GM18951 (cell line): ENCODE measurements around the gene MALRD1.

Experiments
- POLR2A ChIP-seq: IDR thresholded peaks from 4 replicates; pipeline ENCODE4 v1.6.1; 2011; ENCODE audit warnings: mild to moderate bottlenecking; ENCODE audit not compliant: insufficient read length, insufficient read depth; ENCODE audit errors: extremely low read depth
- in situ Hi-C: fragments of 300-500 bp; cut with MboI; formaldehyde crosslinking; loops from one replicate; pipeline ENCODE4 v1.12.0; 2022; ENCODE audit warnings: low sequenced_read_pairs, mixed read lengths, inconsistent platforms; ENCODE audit not compliant: unreplicated experiment

MALRD1 gene

DNA sequence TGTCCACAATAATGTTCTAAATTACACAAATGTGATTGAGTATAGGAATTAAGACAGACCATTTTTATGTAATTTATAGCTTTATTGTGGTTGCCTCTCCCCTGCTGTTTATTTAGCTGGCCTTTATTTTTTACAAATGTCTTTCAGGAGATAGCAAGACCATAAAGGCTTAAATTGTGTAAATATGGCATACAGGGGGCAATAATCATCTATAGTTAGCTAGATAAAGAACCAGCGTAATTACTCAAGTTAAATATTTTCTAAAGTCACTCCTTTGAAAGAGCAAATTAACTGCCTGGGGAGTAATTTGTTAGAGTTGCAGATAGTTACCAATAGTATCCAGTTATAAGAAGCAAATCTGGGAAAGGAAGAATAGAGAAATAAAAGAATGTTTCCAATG is at the start of gene MALRD1:
Gene MALRD1 (plus strand): TSS at position 313 of the 400 bp plus-strand sequence. CDS start 138 bp downstream, outside the sequence.
- TF ChIP-seq POLR2A: no peak
- in situ Hi-C loops: no loop called here

DNA sequence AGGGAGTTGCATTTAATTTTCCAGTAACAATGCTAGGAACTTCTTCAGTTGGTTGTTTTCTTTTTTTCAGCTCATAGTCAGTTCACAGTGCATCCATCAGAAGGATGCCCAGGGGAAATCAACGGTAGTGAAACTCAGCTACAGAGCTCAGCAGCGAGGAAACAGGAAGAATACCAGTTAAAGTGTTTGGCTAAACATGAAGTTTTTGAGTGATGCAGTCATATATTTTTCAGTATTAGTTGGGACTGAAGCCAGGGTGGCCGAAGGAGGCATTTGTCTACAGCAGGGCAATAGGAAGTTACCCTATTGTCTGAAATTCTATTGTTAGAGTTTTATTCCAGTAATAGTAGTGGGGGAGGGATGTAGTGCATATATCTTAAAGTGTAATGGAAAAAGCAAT is 45.3 kb upstream of the MALRD1 start:
- in situ Hi-C loops: no loop called here
- no peak for TF ChIP-seq POLR2A

DNA sequence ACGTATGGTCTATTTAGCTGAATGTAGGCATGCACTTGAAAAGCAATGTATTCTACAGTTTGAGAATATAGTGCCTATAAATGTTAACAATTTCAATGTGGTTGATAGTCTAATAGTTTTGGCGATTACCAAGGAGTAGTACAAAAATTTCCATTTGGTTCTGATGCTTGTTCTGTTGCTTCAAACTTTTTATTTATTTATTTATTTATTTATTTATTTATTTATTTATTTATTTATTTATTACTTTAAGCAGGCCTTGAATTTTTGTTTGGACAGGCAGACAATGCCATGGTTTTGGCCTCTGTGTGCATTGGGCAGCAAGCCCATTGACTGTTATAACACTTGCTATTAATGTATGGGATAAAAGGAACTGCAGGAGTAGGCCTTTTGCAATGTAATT is 36.5 kb upstream of the MALRD1 start:
- TF ChIP-seq POLR2A: no peak
- in situ Hi-C loops: no loop called here

DNA sequence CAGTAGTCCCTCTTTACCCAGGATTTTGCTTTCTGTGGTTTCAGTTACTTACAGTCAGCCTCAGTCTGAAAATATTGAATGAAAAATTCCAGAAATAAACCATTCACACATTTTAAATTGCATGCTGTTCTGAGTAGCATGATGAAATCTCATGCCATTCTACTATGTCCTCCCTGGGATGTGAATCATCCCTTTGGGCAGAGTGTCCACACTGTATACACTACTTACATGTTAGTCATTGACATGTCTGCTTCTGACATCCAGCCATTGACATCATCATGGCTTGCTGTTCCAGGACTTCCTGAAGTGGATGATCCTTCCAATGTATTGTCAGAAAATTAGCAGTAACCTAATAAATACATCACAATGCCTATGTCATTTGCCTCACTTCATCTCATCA is 34.6 kb upstream of the MALRD1 start:
- in situ Hi-C loops: no loop called here

DNA sequence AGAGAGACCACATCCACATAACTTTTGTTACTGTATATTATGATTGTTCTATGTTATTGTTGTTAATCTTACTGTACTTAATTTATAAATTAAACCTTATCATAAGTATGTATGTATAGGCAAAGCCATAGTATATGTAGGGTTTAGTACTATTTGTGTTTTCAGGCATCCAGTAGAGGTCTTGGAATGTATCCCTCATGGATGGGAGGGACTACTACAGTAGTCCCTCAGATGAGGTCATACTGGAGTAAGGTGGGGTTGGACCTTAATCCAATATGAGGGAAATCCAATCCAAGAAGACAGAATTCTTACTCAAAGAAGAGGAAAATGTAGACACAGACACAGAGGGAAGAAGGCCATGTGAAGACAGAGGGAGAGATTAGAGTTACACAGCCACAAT is 34.1 kb upstream of the MALRD1 start:
- in situ Hi-C loops: no loop called here
- TF ChIP-seq POLR2A: no peak

More for the DNA sequence above, 34.6 kb upstream of the MALRD1 start:
- no peak for TF ChIP-seq POLR2A

DNA sequence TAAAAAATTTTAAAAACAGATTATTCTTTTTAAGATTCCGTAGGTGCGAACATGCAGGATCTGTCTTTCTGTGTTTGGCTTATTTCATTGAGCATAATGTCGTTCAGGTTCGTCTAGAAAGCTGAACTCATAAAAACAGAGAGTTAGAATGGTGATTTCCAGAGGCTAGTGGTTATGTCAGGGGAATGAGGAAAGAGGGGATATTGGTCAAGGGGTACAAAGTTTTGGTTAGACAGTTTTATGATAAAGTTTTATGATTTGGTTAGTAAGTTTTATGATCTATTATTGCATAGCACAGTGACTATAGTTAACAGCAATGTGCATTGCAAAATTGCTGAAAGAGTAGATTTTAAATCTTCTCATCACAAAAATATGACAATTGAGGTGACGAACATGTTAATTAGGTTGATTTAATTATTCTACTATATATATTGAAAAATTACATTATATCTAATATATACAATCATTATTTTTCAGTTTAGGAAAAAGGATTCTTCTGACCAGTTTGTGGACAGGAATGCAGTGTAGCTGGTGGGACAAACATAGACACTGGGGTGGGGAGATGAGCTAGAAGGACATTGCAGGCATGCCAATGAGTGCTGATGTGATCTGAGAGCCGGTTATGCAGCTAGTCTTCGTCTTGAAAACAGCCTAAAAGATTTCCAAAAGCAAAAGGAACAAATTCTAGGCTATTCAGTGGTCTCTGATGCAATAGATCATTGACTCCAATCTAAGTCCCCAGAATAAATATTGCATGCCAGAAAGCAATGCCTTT is 31.3 kb upstream of the MALRD1 start:
- TF ChIP-seq POLR2A: no peak
- in situ Hi-C loops: no loop called here

DNA sequence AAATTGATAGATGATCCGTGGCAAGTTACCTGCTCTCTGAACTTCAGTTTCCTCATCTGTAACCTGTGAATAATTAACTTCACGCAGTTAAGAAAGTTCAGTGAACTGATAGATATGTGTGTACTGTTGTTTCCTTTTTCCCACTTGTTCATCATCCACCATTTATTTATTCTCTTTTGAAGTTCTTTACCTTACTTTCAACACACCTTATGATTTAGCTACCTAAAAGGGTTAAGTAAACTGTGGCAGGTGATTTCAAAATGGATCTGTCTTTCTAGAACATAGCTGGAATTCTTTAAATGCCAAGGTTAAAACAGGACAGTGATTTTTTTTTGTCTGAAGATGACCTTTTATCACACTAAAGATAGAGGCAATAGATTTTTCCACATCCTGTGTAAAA is 27.4 kb upstream of the MALRD1 start:
- TF ChIP-seq POLR2A: no peak
- in situ Hi-C loops: loop anchor here (10.0 kb wide), 1 partner anchor 1334 kb away; no protein-coding TSS in a partner anchor

DNA sequence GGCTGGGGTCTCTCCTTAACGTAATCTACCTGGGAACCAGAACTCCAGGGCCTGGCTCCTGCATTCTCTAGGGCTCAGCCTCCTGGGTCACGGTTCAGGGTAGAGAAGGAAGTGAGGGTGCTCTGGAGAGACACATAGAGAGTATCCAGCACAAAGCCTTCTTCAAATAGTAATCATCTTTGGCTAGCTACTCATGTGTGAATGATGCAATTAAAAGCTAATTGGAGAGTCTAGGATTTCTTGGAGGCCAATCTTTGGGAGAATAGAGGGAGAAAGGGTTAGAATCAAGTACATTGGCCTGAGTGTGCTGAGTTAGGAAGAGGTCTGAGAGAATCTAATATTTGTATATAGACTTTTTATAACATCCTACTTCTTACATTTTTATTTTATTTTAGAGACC is 24.0 kb upstream of the MALRD1 start:
- in situ Hi-C loops: loop anchor here (10.0 kb wide), 1 partner anchor 1330 kb away; no protein-coding TSS in a partner anchor
- no peak for TF ChIP-seq POLR2A

DNA sequence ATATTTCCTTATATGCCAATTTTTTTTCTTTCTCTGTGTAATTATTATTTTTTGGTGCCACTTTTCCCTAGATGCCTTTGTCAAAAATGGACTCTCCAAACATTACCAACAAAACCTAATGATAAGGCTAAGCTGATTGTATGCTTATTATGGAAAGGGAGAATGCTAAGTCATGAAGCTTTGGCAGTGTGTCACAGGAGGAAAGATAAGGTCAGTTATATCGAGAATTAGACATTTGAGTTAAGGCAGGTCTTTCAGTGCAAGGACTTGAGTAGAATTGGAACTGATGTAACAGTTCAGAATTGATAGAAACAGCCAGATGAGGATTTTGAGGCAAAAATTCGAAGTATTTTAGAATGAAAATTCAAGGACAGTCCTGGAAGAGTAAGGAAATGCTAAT is 16.8 kb upstream of the MALRD1 start:
- no peak for TF ChIP-seq POLR2A
- in situ Hi-C loops: no loop called here

DNA sequence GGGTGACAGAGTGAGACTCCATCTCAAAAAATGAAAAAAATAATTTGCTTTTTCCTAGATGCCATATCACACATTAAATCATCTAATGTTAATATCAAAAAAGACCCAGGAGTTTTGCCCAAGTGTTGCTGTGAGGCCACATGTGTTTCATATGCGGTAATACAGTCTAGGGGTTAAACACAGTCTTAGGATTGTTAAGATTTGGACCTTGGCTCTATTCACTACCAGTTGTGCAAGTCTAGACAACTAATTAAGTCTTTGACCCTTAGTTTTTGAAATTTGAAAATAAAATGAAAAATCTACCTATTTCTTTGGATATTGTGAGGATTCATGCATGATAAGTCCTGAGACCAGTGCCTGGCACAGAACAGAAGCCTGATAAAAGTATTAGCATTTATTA is 14.9 kb upstream of the MALRD1 start:
- in situ Hi-C loops: no loop called here

DNA sequence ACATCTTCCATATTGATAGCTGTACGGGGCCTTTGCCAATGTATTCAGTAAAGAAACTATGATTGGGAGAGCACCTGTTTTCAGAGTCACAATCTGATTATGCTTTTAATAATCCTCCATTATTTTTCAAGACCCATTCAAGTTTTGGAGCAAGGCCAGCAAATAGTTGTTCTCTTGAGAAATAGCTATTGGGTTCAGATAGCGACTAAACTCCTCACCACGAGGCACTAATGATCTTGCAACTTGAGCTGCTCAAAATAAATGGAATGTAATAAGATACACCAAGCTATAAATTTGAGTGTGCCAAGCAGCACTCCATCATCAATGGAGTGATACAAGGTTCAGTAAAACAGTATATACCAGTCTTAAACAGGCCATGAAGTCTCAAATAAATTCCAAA is 7.4 kb upstream of the MALRD1 start:
- TF ChIP-seq POLR2A: no peak
- in situ Hi-C loops: no loop called here

More for the DNA sequence above, 14.9 kb upstream of the MALRD1 start:
- no peak for TF ChIP-seq POLR2A

DNA sequence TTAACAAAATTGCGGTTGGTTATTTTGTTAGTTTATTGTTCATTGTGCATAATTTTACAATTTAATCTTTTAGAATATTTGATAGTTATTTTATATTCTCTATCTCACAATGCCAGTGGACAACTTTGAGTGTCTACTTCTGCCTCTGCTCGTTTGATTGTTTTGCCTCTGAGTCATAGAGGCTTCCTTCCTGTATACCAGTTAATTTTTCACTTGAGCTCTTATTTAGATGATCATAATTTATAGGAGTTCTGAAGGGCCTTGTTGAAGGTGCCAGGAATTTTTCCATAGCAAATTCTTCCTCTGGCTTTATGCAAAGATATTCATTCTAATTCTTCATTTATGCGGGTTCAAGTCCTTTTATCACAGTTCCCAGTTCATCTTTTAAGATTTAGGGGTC is 5.2 kb upstream of the MALRD1 start:
- in situ Hi-C loops: no loop called here

DNA sequence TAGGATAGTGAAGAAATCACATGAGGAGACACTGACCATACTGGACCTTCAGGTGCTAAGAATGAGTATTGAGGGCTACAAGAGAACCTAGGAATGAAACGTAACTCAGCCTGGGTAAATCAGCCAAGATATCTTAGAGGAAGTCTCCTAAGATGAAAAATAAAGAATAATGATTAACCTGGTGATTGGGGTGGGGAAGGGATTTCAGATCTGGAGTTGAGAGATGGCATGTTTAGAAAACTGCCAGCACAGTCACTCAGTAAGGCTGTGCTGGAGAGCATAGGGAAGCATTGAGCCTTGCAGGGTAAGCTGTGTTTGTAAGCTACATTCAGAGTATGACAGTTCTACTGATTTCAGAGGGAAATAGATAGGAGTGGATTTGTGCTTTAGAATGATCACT is 1.9 kb upstream of the MALRD1 start:
- no peak for TF ChIP-seq POLR2A
- in situ Hi-C loops: no loop called here

More for the DNA sequence above, 5.2 kb upstream of the MALRD1 start:
- TF ChIP-seq POLR2A: no peak

DNA sequence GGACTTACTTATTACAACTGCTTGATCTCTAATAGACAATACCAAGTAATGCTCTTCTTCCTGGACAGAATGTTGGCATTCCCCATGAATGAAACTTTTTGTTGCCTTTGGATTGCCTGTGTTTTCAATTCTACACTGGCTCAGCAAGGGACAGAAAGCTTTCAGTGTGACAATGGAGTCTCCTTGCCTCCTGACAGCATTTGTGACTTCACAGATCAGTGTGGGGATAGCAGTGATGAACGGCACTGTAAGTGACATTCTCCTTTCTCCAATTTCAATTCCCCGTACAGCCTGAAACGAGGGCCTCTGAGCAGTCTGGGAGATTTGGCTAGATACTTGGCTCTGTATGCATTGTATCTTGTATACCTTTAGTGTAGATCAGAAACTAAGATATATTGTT is 290 bp downstream of the MALRD1 start:
- in situ Hi-C loops: no loop called here
- TF ChIP-seq POLR2A: no peak
